Activated CD4-positive, CD25-positive, alpha-beta regulatory T cell treated with anti-CD3 and anti-CD28 coated beads, Interleukin-2, amount 50 U/mL, for 24 hours (primary cell): ENCODE data around the gene DAGLB.

Source experiments
- ATAC-seq, 2 donors: fragments of 150-1000 bp; cut with Tn5 transposase; one replicate each; pipeline ENCODE4 v1.10.0; 2021; ENCODE audit warnings: mild to moderate bottlenecking in 1 of 2, moderate library complexity in 1 of 2

Gene DAGLB

GRCh38 chr7:6360841-6361240 is 86.9 kb downstream of the DAGLB start:
- no peak for ATAC-seq

GRCh38 chr7:6359734-6360133 is 88.0 kb downstream of the DAGLB start:
- no peak for ATAC-seq
